ENCODE results near the gene PARD6G. TPM values are rescaled to one million over a fixed set of nuclear protein-coding genes. Genes with fewer than 3 reads are reported as not detected.

Gene PARD6G
- total and polyA plus RNA-seq, 2 experiments from 2014 or later = 8.2 to 11.8 TPM

DNA sequence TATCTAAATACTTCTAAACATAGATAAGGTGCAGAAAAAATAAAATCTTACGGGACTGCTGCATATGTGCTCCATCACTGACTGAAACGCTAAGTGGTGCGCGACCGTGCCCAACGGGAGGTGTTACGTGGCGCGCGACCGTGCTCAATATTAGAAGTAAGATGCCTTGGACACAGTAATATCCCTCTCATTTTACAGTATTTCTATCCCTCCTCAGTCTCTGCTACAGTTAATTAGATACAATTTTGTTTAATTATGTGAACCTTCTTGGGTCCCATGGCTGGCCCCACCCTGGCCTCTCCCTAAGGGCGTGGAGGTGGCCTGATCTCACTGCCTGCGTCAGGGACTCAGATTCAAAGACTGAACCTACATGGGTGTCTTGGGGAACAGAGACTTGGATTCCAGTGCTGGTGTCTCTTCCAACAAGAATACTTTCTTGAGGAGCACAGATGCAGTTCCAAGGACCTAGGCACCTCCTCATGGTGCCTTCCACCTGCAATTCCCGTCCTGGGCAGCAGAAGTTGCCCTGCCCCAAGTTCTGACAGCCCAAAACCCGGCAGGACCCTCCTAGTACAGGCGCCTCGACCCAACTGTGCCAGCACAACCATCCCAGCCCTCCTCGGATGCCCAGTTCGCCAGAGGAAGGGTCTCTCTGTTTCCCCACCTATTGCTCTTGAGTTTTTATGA is 59.2 kb downstream of the PARD6G start:
- TF ChIP-seq, protein P1, sequence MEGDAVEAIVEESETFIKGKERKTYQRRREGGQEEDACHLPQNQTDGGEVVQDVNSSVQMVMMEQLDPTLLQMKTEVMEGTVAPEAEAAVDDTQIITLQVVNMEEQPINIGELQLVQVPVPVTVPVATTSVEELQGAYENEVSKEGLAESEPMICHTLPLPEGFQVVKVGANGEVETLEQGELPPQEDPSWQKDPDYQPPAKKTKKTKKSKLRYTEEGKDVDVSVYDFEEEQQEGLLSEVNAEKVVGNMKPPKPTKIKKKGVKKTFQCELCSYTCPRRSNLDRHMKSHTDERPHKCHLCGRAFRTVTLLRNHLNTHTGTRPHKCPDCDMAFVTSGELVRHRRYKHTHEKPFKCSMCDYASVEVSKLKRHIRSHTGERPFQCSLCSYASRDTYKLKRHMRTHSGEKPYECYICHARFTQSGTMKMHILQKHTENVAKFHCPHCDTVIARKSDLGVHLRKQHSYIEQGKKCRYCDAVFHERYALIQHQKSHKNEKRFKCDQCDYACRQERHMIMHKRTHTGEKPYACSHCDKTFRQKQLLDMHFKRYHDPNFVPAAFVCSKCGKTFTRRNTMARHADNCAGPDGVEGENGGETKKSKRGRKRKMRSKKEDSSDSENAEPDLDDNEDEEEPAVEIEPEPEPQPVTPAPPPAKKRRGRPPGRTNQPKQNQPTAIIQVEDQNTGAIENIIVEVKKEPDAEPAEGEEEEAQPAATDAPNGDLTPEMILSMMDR (IDR thresholded peaks at IDR 0.05; ENCODE audit: poor library complexity) = no peak
- no peak for TF ChIP-seq EZH2phosphoT487 (IDR thresholded peaks at IDR 0.05; ENCODE audit: low read depth, severe bottlenecking, unreplicated experiment)
- no peak for TF ChIP-seq EZH2 (IDR thresholded peaks at IDR 0.05; ENCODE audit: borderline replicate concordance)
- WGBS (ENCODE audit: low lambda C conversion rate, missing lambda C conversion rate) = 98% methylated on average over 19 of the region's 19 CpGs
- Histone ChIP-seq H3K4me2 (no peak overlapping the region), H2AFZ (no peak overlapping the region), H3K27ac (no peak overlapping the region), H3K79me2 (no peaks in the 10 kb centered on the region), H3K36me3 (replicated peaks; ENCODE audit: insufficient read depth, low read depth) (no peaks in the 10 kb centered on the region), H4K20me1 (ENCODE audit: insufficient read depth, poor library complexity, severe bottlenecking) (no peaks in the 10 kb centered on the region), H3K4me1 (ENCODE audit: insufficient read depth) (no peaks in the 10 kb centered on the region), H3K9me3 (ENCODE audit: low read depth) (no peaks in the 10 kb centered on the region), H3K4me3 (no peak overlapping the region), H3K27me3 (no peaks in the 10 kb centered on the region), H3K9me2 (replicated peaks; ENCODE audit: insufficient read depth) (no peaks in the 10 kb centered on the region)
- no peak for DNase-seq (ENCODE audit: low spot score)

DNA sequence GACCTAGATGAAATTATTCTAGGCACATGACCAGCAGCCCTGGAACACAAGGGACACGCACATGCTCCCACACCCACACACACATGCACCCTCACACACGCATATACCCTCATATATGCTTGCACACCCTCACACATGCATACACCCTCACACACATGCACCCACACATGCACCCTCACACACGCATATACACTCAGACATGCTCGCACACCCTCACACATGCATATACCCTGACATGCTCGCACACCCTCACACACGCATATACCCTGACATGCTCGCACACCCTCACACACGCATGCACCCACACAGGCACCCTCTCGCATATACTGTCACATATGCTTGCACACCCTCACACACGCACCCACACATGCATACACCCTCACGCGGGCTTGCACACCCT is 61.8 kb downstream of the PARD6G start:
- Histone ChIP-seq H3K27me3 (no peaks in the 10 kb centered on the region), H4K20me1 (ENCODE audit: insufficient read depth, poor library complexity, severe bottlenecking) (no peaks in the 10 kb centered on the region), H2AFZ (no peak overlapping the region), H3K4me3 (no peak overlapping the region), H3K4me1 (ENCODE audit: insufficient read depth) (no peaks in the 10 kb centered on the region), H3K79me2 (no peaks in the 10 kb centered on the region), H3K4me2 (no peak overlapping the region), H3K9me2 (replicated peaks; ENCODE audit: insufficient read depth) (no peaks in the 10 kb centered on the region), H3K9me3 (ENCODE audit: low read depth) (no peaks in the 10 kb centered on the region), H3K27ac (no peak overlapping the region), H3K36me3 (replicated peaks; ENCODE audit: insufficient read depth, low read depth) (no peaks in the 10 kb centered on the region)
- no peak for DNase-seq (ENCODE audit: low spot score)
- TF ChIP-seq EZH2 (IDR thresholded peaks at IDR 0.05; ENCODE audit: borderline replicate concordance) (no peak), EZH2phosphoT487 (IDR thresholded peaks at IDR 0.05; ENCODE audit: low read depth, severe bottlenecking, unreplicated experiment) (no peak)
- TF ChIP-seq, protein P1 (IDR thresholded peaks at IDR 0.05; ENCODE audit: poor library complexity) = no peak
- WGBS (ENCODE audit: low lambda C conversion rate, missing lambda C conversion rate) = 97% methylated on average over 12 of the region's 12 CpGs

DNA sequence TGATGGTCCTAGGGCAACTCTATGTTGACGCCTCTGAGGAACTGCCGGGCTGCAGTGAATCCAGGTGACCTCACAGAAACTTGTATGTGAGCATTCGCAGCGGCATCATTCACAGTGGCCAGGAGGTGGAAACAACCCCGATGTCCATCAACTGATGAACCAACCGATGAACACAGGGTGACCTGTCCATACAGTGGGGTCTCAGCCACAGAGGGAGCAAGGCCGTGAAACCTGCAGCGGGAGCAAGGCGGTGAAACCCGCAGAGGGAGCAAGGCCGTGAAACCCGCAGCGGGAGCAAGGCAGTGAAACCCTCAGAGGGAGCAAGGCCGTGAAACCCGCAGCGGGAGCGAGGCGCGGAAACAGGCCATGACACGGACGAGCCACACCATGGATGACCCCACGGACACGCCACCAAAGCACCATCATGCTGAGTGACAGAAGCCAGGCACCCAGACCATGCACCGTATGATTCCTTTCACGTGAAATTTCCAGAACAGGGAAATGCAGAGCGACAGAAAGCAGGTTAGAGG is 63.0 kb downstream of the PARD6G start:
- DNase-seq (ENCODE audit: low spot score) = no peak
- no peak overlapping the region for H3K27ac ChIP-seq
- no peaks in the 10 kb centered on the region for H3K4me1 ChIP-seq (ENCODE audit: insufficient read depth)
- H3K36me3 ChIP-seq (replicated peaks; ENCODE audit: insufficient read depth, low read depth) = no peaks in the 10 kb centered on the region
- H3K4me2 ChIP-seq = no peak overlapping the region
- H3K4me3 ChIP-seq = no peak overlapping the region
- H2AFZ ChIP-seq = no peak overlapping the region
- no peaks in the 10 kb centered on the region for H3K9me3 ChIP-seq (ENCODE audit: low read depth)
- H3K79me2 ChIP-seq = no peaks in the 10 kb centered on the region
- H3K9me2 ChIP-seq (replicated peaks; ENCODE audit: insufficient read depth) = no peaks in the 10 kb centered on the region
- TF ChIP-seq, protein P1 (IDR thresholded peaks at IDR 0.05; ENCODE audit: poor library complexity) = no peak
- TF ChIP-seq EZH2phosphoT487 (IDR thresholded peaks at IDR 0.05; ENCODE audit: low read depth, severe bottlenecking, unreplicated experiment) = no peak
- TF ChIP-seq EZH2 (IDR thresholded peaks at IDR 0.05; ENCODE audit: borderline replicate concordance) = no peak
- H4K20me1 ChIP-seq (ENCODE audit: insufficient read depth, poor library complexity, severe bottlenecking) = no peaks in the 10 kb centered on the region
- H3K27me3 ChIP-seq = no peaks in the 10 kb centered on the region
- 98% methylated on average over 26 of the region's 26 CpGs for WGBS (ENCODE audit: low lambda C conversion rate, missing lambda C conversion rate)
